HepG2 (cell line): Measurements from ENCODE around the gene MYO9A. TPM values are rescaled to one million over a fixed set of nuclear protein-coding genes. Genes with fewer than 3 reads are reported as not detected.
A peak's percentile ranks its signal among the peaks of the same experiment; 100 is the strongest.

ENCODE experiments used
- AHR ChIP-seq: IDR thresholded peaks from 2 replicates; pipeline ENCODE4 v1.6.1; 2018; ENCODE audit warnings: missing genetic modification reagents, missing compliant biosample characterization
- FUBP1 ChIP-seq: sonication (generic); formaldehyde crosslinking; IDR thresholded peaks from 2 replicates; pipeline ENCODE4 v1.5.1; 2020; ENCODE audit warnings: missing genetic modification reagents, mild to moderate bottlenecking, borderline replicate concordance
- GLI4 ChIP-seq: sonication (generic); formaldehyde crosslinking; IDR thresholded peaks from 2 replicates; pipeline ENCODE4 v1.5.1; 2020; ENCODE audit warnings: missing genetic modification reagents, mild to moderate bottlenecking, moderate library complexity, borderline replicate concordance
- HNRNPUL1 ChIP-seq: fragments of 200-400 bp; formaldehyde crosslinking; IDR thresholded peaks from 2 replicates; pipeline ENCODE4 v1.6.1; 2017; ENCODE audit warnings: low read depth, mild to moderate bottlenecking, low read length, moderate library complexity
- PAXIP1 ChIP-seq: sonication (generic); formaldehyde crosslinking; conservative IDR thresholded peaks from 2 replicates; pipeline ENCODE4 v1.4.0; 2020; ENCODE audit warnings: mild to moderate bottlenecking, missing genetic modification reagents, moderate library complexity
- RARG ChIP-seq: sonication (generic); formaldehyde crosslinking; IDR thresholded peaks from 2 replicates; pipeline ENCODE4 v1.4.0; 2020; ENCODE audit warnings: low read depth, mild to moderate bottlenecking, missing genetic modification reagents
- SRY ChIP-seq: sonication (generic); formaldehyde crosslinking; IDR thresholded peaks from 2 replicates; pipeline ENCODE4 v1.8.0; 2022; ENCODE audit warnings: mild to moderate bottlenecking, missing genetic modification reagents
- TGIF2 ChIP-seq: IDR thresholded peaks from 2 replicates; pipeline ENCODE4 v1.6.1; 2016; ENCODE audit warnings: control low read depth, missing compliant biosample characterization
- THYN1 ChIP-seq: sonication (generic); formaldehyde crosslinking; IDR thresholded peaks from 2 replicates; pipeline ENCODE4 v1.8.1; 2023; ENCODE audit warnings: low read depth, mild to moderate bottlenecking, moderate library complexity, missing genetic modification reagents, borderline replicate concordance
- ZFP37 ChIP-seq: sonication (generic); formaldehyde crosslinking; IDR thresholded peaks from 2 replicates; pipeline ENCODE4 v1.4.0; 2020; ENCODE audit warnings: missing genetic modification reagents, borderline replicate concordance
- ZNF225 ChIP-seq: sonication (generic); formaldehyde crosslinking; IDR thresholded peaks from 2 replicates; pipeline ENCODE4 v1.4.0; 2020; ENCODE audit warnings: mild to moderate bottlenecking, missing genetic modification reagents
- ZNF331 ChIP-seq: sonication (generic); formaldehyde crosslinking; IDR thresholded peaks from 2 replicates; pipeline ENCODE4 v1.4.0; 2020; ENCODE audit warnings: missing genetic modification reagents
- ZNF691 ChIP-seq: sonication (generic); formaldehyde crosslinking; IDR thresholded peaks from 2 replicates; pipeline ENCODE4 v1.4.0; 2020; ENCODE audit warnings: missing genetic modification reagents, low read depth, mild to moderate bottlenecking, borderline replicate concordance
- ZNF709 ChIP-seq: sonication (generic); formaldehyde crosslinking; IDR thresholded peaks from 2 replicates; pipeline ENCODE4 v1.5.0; 2020; ENCODE audit warnings: mild to moderate bottlenecking, missing genetic modification reagents
- ZNF766 ChIP-seq: sonication (generic); formaldehyde crosslinking; IDR thresholded peaks from 2 replicates; pipeline ENCODE4 v1.5.0; 2020; ENCODE audit warnings: missing genetic modification reagents, borderline replicate concordance
- ZNF883 ChIP-seq: sonication (generic); formaldehyde crosslinking; IDR thresholded peaks from 2 replicates; pipeline ENCODE4 v1.5.1; 2020; ENCODE audit warnings: mild to moderate bottlenecking, missing genetic modification reagents; ENCODE audit errors: not compliant biosample characterization
- ZSCAN29 ChIP-seq: sonication (generic); formaldehyde crosslinking; conservative IDR thresholded peaks from 2 replicates; pipeline ENCODE4 v1.4.0; 2020; ENCODE audit warnings: mild to moderate bottlenecking, missing genetic modification reagents
- polyA plus RNA-seq, 8 experiments: library from polyadenylated mRNA; depleted of rRNA in 3 of 8; stranded (reverse) in 7 of 8; unstranded in 1 of 8; fragments of >200 nt; fragmentation: Illumina TruSeq in 4 of 8; extraction: Trizol in 4 of 8; gene quantifications; 2 replicates each; pipeline versions ENCODE4 v1.2.1 to v1.2.3, GENCODE V29; 2011 to 2016; ENCODE audit warnings: low read depth in 4 of 8, missing spikeins in 1 of 8, mixed read lengths in 1 of 8; ENCODE audit not compliant: insufficient read depth in 1 of 8
- total RNA-seq, 5 experiments: library from RNA; depleted of rRNA; stranded (reverse); fragments of >200 nt; fragmentation: Illumina TruSeq; extraction: Trizol; gene quantifications; 2 replicates each; pipeline ENCODE4 v1.2.3, GENCODE V29; 2016; ENCODE audit warnings: low read depth in 1 of 5
- TF ChIP-seq, protein P1 (sequence below), 2 experiments: sonication (generic) in 1 of 2; formaldehyde crosslinking in 1 of 2; IDR thresholded peaks; 2 replicates each; pipeline versions ENCODE4 v1.5.1 to v1.6.1; 2011 to 2020; ENCODE audit warnings: borderline replicate concordance in 1 of 2, low read depth in 1 of 2, low read length in 1 of 2, mild to moderate bottlenecking in 1 of 2, missing genetic modification reagents in 1 of 2, moderate library complexity in 1 of 2
- TF ChIP-seq, protein P2 (sequence below): sonication (generic); formaldehyde crosslinking; IDR thresholded peaks from 2 replicates; pipeline ENCODE4 v1.8.1; 2023; ENCODE audit warnings: mild to moderate bottlenecking, inconsistent platforms, moderate library complexity, missing genetic modification reagents, borderline replicate concordance

MYO9A gene
- total and polyA plus RNA-seq, 2 of the 13 experiments (the other 11 are each of a cell fraction or from before 2014, with no cell fraction given): 4.8 to 15.3 TPM

DNA sequence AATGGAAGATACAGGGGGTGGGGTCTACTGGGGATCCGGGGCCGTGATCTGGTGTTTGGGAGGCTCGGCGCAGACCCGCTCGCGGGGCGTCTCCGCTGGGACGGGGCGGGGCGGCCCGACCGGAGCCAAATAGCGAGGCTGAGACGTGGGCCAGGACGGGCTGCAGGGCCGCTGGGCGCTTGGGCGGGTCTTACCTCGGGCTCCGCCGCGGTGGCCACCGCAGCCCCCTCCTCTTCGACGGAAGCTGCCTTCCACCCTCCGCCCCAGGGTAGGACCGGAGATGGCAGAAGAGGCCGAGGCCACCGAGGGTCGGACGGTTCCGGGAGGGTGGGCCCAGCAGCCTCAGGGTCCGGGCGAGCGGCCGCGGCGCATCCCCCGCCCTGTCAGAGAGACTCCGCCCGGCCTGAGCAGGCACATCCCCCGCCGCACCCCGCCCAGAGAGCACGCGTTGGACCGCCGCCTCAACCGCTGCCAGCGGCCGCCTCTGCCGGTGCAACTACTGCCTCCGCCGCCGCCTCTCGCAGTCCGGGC, 399 bp downstream of the MYO9A start (continued):
- TF ChIP-seq ZFP37 (CRISPR knock-in tag) (no peak), ZNF225 (CRISPR knock-in tag) (no peak; the same call in 1 of the 2 replicates), ZSCAN29 (CRISPR knock-in tag) (no peak), ZNF691 (CRISPR knock-in tag) (peak; percentile 30; the same call in 1 of the 2 replicates), GLI4 (CRISPR knock-in tag) (no peak; the same call in 1 of the 2 replicates), ZNF766 (no peak), THYN1 (CRISPR knock-in tag) (no peak), FUBP1 (CRISPR knock-in tag) (no peak), HNRNPUL1 (no peak; the same call in 1 of the 2 replicates), PAXIP1 (CRISPR knock-in tag) (no peak), ZNF709 (CRISPR knock-in tag) (no peak), ZNF883 (CRISPR knock-in tag) (peak; percentile 65), ZNF331 (0 out of 2 replicates have a peak, but pooled peaks have one; percentile 8), SRY (CRISPR knock-in tag) (no peak; the same call in 1 of the 2 replicates), RARG (CRISPR knock-in tag) (no peak), TGIF2 (CRISPR knock-in tag) (no peak), AHR (0 out of 2 replicates have a peak, but pooled peaks have one; percentile 54)
- TF ChIP-seq, protein P1, sequence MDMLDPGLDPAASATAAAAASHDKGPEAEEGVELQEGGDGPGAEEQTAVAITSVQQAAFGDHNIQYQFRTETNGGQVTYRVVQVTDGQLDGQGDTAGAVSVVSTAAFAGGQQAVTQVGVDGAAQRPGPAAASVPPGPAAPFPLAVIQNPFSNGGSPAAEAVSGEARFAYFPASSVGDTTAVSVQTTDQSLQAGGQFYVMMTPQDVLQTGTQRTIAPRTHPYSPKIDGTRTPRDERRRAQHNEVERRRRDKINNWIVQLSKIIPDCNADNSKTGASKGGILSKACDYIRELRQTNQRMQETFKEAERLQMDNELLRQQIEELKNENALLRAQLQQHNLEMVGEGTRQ (IDR thresholded peaks at IDR 0.05; ENCODE audit: low read depth, low read length): no peak
- TF ChIP-seq, protein P1 (CRISPR knock-in tag; IDR thresholded peaks at IDR 0.05; ENCODE audit: borderline replicate concordance): no peak
- TF ChIP-seq, protein P2, sequence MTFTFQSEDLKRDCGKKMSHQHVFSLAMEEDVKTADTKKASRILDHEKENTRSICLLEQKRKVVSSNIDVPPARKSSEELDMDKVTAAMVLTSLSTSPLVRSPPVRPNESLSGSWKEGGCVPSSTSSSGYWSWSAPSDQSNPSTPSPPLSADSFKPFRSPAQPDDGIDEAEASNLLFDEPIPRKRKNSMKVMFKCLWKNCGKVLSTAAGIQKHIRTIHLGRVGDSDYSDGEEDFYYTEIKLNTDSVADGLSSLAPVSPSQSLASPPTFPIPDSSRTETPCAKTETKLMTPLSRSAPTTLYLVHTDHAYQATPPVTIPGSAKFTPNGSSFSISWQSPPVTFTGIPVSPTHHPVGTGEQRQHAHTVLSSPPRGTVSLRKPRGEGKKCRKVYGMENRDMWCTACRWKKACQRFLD (CRISPR knock-in tag): no peak
